BLaER1 (cell line): ENCODE results near the gene PLEKHS1.
"Not testable (repeated sequence)": the region's sequence is repeated elsewhere in the genome, so short reads cannot be mapped to it uniquely, and the experiment has no call there.

Experiments
- H3K27ac ChIP-seq: shearing (Covaris generic); formaldehyde crosslinking; 2 replicates; pipeline ENCODE4 v1.8.1; 2022
- H3K27me3 ChIP-seq: shearing (Covaris generic); formaldehyde crosslinking; 2 replicates; pipeline ENCODE4 v1.8.1; 2022
- H3K36me3 ChIP-seq: shearing (Covaris generic); formaldehyde crosslinking; 2 replicates; pipeline ENCODE4 v1.8.1; 2022
- H3K4me1 ChIP-seq: shearing (Covaris generic); formaldehyde crosslinking; 2 replicates; pipeline ENCODE4 v1.8.1; 2022
- H3K4me2 ChIP-seq: shearing (Covaris generic); formaldehyde crosslinking; 2 replicates; pipeline ENCODE4 v1.8.1; 2022
- H3K4me3 ChIP-seq: shearing (Covaris generic); formaldehyde crosslinking; 2 replicates; pipeline ENCODE4 v1.8.1; 2022
- H3K9ac ChIP-seq: shearing (Covaris generic); formaldehyde crosslinking; 2 replicates; pipeline ENCODE4 v1.8.1; 2022
- H3K9me3 ChIP-seq: shearing (Covaris generic); formaldehyde crosslinking; 2 replicates; pipeline ENCODE4 v1.8.1; 2022
- H4K20me1 ChIP-seq: shearing (Covaris generic); formaldehyde crosslinking; 2 replicates; pipeline ENCODE4 v1.8.1; 2022
- Cebpa-rat ChIP-seq: shearing (Covaris generic); IDR thresholded peaks from 2 replicates; pipeline ENCODE4 v1.8.1; 2022

Gene PLEKHS1

DNA sequence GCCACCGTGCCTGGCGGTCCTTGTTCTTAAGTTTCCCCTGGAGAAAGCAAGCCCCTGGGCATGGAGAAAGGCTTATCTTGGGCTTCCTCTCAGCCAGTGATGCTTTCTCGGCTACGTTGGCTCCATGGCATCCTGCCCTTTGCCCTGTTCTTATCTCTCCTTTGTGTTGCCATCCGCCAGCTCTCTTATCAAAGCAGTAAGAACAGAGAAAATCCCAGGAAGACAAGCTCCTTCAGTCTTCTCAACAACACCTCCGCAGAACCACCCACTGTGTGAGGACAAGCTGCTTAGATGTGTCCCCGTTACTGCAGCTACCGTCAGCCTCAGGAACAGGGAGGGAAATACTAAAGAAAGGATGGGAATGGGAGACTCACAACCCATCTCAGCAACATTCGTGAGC lies 3.3 kb downstream of the PLEKHS1 start:
- no peak overlapping the region for H3K27ac ChIP-seq
- H3K4me2 ChIP-seq: no peak overlapping the region
- no peak overlapping the region for H3K9ac ChIP-seq
- H3K9me3 ChIP-seq: peaks cover 5% of the 10 kb centered on the region; the same call in 1 of the 2 replicates
- no peaks in the 10 kb centered on the region for H4K20me1 ChIP-seq
- TF ChIP-seq Cebpa-rat: no peak
- H3K27me3 ChIP-seq: no peaks in the 10 kb centered on the region
- peaks cover 9% of the 10 kb centered on the region for H3K4me1 ChIP-seq
- no peak overlapping the region for H3K4me3 ChIP-seq
- no peaks in the 10 kb centered on the region for H3K36me3 ChIP-seq

DNA sequence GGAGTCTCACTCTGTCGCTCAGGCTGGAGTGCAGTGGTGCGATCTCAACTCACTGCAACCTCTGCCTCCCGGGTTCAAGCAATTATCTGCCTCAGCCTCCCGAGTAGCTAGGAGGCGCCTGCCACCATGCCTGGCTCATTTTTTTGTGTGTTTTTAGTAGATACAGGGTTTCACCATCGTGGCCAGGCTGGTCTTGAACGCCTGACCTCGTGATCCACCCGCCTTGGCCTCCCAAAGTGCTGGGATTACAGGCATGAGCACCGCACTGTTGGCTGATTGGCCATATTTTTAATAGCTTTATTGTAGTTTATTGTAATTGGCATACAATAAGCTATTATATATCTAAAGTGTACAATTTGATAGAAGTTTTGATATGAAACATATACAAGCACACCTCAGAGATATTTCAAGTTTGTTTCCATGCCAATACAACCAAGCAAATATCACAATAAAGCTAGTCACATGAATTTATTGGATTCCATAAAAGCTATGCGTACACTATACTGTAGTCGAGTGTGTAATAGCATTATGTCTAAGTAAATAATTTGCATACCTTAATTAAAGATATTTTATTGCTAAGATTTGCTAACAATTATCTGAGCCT lies 5.6 kb downstream of the PLEKHS1 start:
- TF ChIP-seq Cebpa-rat: no peak
- H3K4me3 ChIP-seq: no peak overlapping the region
- H4K20me1 ChIP-seq: no peaks in the 10 kb centered on the region
- H3K4me1 ChIP-seq: no peaks in the 10 kb centered on the region
- no peak overlapping the region for H3K4me2 ChIP-seq
- no peaks in the 10 kb centered on the region for H3K36me3 ChIP-seq
- no peak overlapping the region for H3K27ac ChIP-seq
- no peak overlapping the region for H3K9ac ChIP-seq
- no peaks in the 10 kb centered on the region for H3K9me3 ChIP-seq
- no peaks in the 10 kb centered on the region for H3K27me3 ChIP-seq

- no peaks in the 10 kb centered on the region for H3K27me3 ChIP-seq
- H3K4me2 ChIP-seq: no peak overlapping the region
- no peak overlapping the region for H3K27ac ChIP-seq
- no peaks in the 10 kb centered on the region for H3K36me3 ChIP-seq
- no peak overlapping the region for H3K4me3 ChIP-seq
- H3K9ac ChIP-seq: no peak overlapping the region
- H3K9me3 ChIP-seq: peaks cover 12% of the 10 kb centered on the region
- no peaks in the 10 kb centered on the region for H4K20me1 ChIP-seq
- TF ChIP-seq Cebpa-rat: no peak
- no peaks in the 10 kb centered on the region for H3K4me1 ChIP-seq
These were observed 10.6 kb downstream of the PLEKHS1 start for GRCh38 chr10:113762083-113762482.

DNA sequence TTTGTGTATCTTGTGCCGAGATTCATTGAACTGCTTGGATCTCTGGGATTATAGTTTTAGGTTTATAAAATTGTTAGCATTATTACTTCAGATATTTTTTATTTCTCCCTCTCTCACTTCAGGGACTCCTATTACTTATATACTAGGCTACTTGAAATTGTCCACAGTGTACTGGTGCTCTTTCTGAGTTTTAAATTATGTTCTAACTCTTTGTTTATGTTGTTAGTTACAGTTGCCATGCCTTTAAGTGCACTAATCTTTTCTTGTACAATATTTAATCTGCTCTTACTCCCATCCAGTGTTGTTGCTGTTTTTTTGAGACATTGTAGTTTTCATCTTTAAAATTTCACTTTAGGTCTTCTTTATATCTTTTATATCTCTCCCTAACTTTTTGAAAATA lies 13.1 kb downstream of the PLEKHS1 start:
- Histone ChIP-seq H3K27me3 (no peaks in the 10 kb centered on the region), H3K27ac (no peak overlapping the region), H3K4me3 (no peak overlapping the region), H3K4me1 (no peaks in the 10 kb centered on the region), H4K20me1 (no peaks in the 10 kb centered on the region), H3K9ac (no peak overlapping the region), H3K4me2 (no peak overlapping the region), H3K9me3 (peaks cover 12% of the 10 kb centered on the region), H3K36me3 (no peaks in the 10 kb centered on the region)
- TF ChIP-seq Cebpa-rat: no peak

- no peaks in the 10 kb centered on the region for H3K36me3 ChIP-seq
- no peak overlapping the region for H3K4me3 ChIP-seq
- no peak overlapping the region for H3K9ac ChIP-seq
- no peak for TF ChIP-seq Cebpa-rat
- no peaks in the 10 kb centered on the region for H4K20me1 ChIP-seq
- H3K27me3 ChIP-seq: no peaks in the 10 kb centered on the region
- peaks cover 12% of the 10 kb centered on the region for H3K9me3 ChIP-seq
- H3K4me2 ChIP-seq: no peak overlapping the region
- H3K27ac ChIP-seq: no peak overlapping the region
- no peaks in the 10 kb centered on the region for H3K4me1 ChIP-seq
These were observed 14.4 kb downstream of the PLEKHS1 start for GRCh38 chr10:113765910-113766309.

DNA sequence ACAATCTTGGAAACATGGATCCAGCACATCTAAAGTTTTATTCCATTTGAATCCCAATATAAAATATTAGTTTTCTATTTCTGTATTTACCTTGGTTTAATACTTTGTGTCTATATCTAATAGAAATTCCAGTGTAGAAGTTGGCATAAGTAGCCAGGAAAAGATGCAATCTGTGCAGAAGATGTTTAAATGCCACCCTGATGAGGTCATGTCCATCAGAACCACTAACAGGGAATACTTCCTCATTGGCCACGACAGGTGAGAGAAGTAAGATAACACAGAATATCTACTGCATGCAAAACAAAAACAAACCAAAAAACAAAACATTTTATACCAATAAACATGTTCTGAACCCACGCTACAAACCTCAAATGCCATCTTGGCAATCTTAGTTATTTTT lies 15.7 kb downstream of the PLEKHS1 start:
- TF ChIP-seq Cebpa-rat: no peak
- Histone ChIP-seq H3K4me1 (no peaks in the 10 kb centered on the region), H4K20me1 (no peaks in the 10 kb centered on the region), H3K4me3 (no peak overlapping the region), H3K9ac (no peak overlapping the region), H3K27ac (no peak overlapping the region), H3K4me2 (no peak overlapping the region), H3K9me3 (peaks cover 12% of the 10 kb centered on the region), H3K27me3 (no peaks in the 10 kb centered on the region), H3K36me3 (no peaks in the 10 kb centered on the region)

DNA sequence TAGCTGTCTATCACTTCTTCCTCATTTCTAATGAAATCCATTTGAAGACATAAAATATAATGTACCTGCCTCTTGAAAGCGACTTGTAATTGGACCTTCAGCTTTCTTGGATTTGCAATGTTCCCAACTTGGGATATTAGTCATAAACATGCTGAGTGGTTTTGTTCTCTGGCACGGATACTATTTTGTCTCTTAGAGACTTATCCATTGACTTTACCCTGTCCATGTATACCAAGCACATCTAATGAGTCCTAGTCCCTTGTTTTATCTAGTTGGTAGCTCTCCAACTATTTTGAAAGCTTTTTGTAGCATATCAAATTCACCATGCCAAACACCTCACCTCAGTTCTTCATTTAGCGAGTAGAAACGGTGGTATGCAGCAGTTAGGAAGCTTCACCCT lies 18.9 kb downstream of the PLEKHS1 start:
- no peaks in the 10 kb centered on the region for H4K20me1 ChIP-seq
- no peaks in the 10 kb centered on the region for H3K27me3 ChIP-seq
- H3K27ac ChIP-seq: no peak overlapping the region
- H3K4me1 ChIP-seq: no peaks in the 10 kb centered on the region
- H3K4me2 ChIP-seq: no peak overlapping the region
- no peak for TF ChIP-seq Cebpa-rat
- H3K4me3 ChIP-seq: no peak overlapping the region
- H3K9me3 ChIP-seq: no peaks in the 10 kb centered on the region
- H3K36me3 ChIP-seq: no peaks in the 10 kb centered on the region
- H3K9ac ChIP-seq: no peak overlapping the region

DNA sequence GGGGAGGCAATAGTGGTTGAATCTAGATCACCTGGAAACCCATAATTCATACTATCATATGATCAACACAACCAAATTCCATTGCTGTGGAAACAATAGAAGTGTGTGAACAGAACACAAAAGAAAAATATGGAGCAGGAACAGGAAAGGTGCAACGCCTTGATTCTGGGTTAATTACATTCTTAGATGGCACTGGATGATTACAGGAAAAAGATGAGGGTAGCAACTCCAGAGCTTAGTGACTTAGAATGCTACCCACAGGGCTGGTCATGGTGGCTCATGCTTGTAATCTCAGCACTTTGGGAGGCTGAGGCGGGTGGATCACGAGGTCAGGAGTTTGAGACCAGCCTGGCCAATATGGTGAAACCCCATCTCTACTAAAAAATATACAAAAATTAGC lies 19.6 kb downstream of the PLEKHS1 start:
- not testable (repeated sequence) for H3K27me3 ChIP-seq, H3K9ac ChIP-seq, H3K27ac ChIP-seq, H3K36me3 ChIP-seq, H3K9me3 ChIP-seq, H3K4me2 ChIP-seq, H4K20me1 ChIP-seq, H3K4me3 ChIP-seq, H3K4me1 ChIP-seq

GRCh38 chr10:113775686-113776294 lies 24.3 kb downstream of the PLEKHS1 start:
- Histone ChIP-seq H3K4me1 (no peaks in the 10 kb centered on the region), H3K27me3 (no peaks in the 10 kb centered on the region), H3K36me3 (no peaks in the 10 kb centered on the region), H3K9me3 (no peaks in the 10 kb centered on the region), H3K27ac (no peak overlapping the region), H3K4me3 (no peak overlapping the region), H4K20me1 (no peaks in the 10 kb centered on the region), H3K9ac (no peak overlapping the region), H3K4me2 (no peak overlapping the region)
- TF ChIP-seq Cebpa-rat: no peak

- Histone ChIP-seq H3K27ac (no peak overlapping the region), H3K4me1 (no peaks in the 10 kb centered on the region), H3K9ac (no peak overlapping the region), H3K4me2 (no peak overlapping the region), H3K36me3 (no peaks in the 10 kb centered on the region), H3K27me3 (no peaks in the 10 kb centered on the region), H3K4me3 (no peak overlapping the region), H3K9me3 (no peaks in the 10 kb centered on the region), H4K20me1 (no peaks in the 10 kb centered on the region)
- no peak for TF ChIP-seq Cebpa-rat
These were observed 25.1 kb downstream of the PLEKHS1 start for GRCh38 chr10:113776553-113776952.
